Effector memory CD8-positive, alpha-beta T cell (primary cell): ENCODE results near the gene IGSF21.

Source experiments
- ATAC-seq: fragments of 150-1000 bp; cut with Tn5 transposase; replicated peaks from 2 replicates; pipeline ENCODE4 v1.10.0; 2021; ENCODE audit warnings: mild to moderate bottlenecking, moderate library complexity
- DNase-seq, 3 experiments: peaks; one replicate each; pipeline ENCODE4 v3.0.0; 2021
- H3K27ac Mint-ChIP-seq, 2 donors: one replicate each; pipeline ENCODE4 v1.8.0; 2022; ENCODE audit warnings: mild to moderate bottlenecking in 2 of 2, mixed read lengths in 2 of 2, moderate library complexity in 2 of 2
- H3K27me3 Mint-ChIP-seq, 2 donors: one replicate each; pipeline ENCODE4 v1.8.0; 2022; ENCODE audit warnings: mixed read lengths in 2 of 2
- H3K36me3 Mint-ChIP-seq: one replicate; pipeline ENCODE4 v1.8.0; 2022; ENCODE audit warnings: mild to moderate bottlenecking, moderate library complexity, mixed read lengths; ENCODE audit not compliant: insufficient read depth
- H3K4me1 Mint-ChIP-seq, 2 donors: one replicate each; pipeline ENCODE4 v1.8.0; 2022; ENCODE audit warnings: low read depth in 2 of 2, mixed read lengths in 2 of 2
- H3K4me3 Mint-ChIP-seq, 2 donors: one replicate each; pipeline ENCODE4 v1.8.0; 2022; ENCODE audit warnings: mild to moderate bottlenecking in 2 of 2, mixed read lengths in 2 of 2, moderate library complexity in 2 of 2
- H3K9me3 Mint-ChIP-seq, 2 donors: one replicate each; pipeline ENCODE4 v1.8.0; 2022; ENCODE audit warnings: mixed read lengths in 2 of 2
- total RNA-seq, 9 experiments: gene quantifications; one replicate each; lab custom pipeline; 2026; lab: John Stamatoyannopoulos, UW

IGSF21 gene
- 0 to 0.06 (median 0) reads per million in 9 experiments for total RNA-seq

GRCh38 chr1:18107369-18108298 lies at the start of gene IGSF21:
TSS of gene IGSF21 (plus strand) at chr1:18107798. CDS start at chr1:18108129, 331 bp downstream.
- Mint-ChIP-seq H3K27me3 (peaks cover 71 to 84% of the 10 kb centered on the region in 2 donors), H3K27ac (no peak within 1 kb of the TSS), H3K4me1 (peaks cover 0 to 9% of the 10 kb centered on the region in 2 donors), H3K4me3 (no peak within 1 kb of the TSS), H3K36me3 (no peaks in the 10 kb centered on the region), H3K9me3 (no peaks in the 10 kb centered on the region)
- ATAC-seq (no peak), DNase-seq (no peak)

DNA sequence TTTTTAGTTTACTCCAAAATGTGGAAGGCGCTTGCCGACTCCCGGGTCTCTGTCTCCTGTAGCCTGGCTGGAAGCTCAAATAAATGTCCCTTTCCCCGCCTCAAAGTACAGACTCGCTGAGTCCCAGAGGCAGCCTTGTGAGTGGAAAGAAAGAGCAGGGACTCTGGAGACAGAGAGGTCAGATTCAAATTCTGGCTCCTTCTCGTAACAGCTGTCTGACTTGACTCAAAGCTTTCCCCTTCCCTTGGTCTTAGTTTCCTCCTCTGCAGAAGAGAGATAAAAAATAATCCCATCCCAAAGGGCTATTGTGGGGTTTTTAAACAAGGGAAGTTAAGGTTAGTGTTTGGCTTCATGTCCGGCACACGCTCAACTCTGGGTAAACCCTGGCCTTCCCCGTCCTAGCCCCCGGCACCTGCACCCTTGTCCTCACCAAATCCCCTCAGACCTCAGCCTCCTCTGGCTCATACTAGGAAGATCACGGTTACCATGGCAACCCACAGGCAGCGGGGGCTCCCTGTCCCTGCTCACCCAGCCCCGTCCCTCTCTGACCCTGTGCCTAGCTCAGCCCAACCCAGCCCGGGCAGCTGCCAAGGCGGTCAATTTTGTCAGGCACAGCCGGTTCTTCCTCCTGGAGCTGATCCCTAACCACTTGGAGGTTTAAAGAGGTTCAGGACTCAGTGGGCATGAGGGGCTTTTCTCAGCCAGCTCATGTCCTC lies 49.2 kb upstream of the IGSF21 start:
- Mint-ChIP-seq H3K27ac (no peak overlapping the region), H3K36me3 (no peaks in the 10 kb centered on the region), H3K4me3 (no peak overlapping the region), H3K27me3 (peaks cover 10 to 23% of the 10 kb centered on the region in 2 donors), H3K4me1 (no peaks in the 10 kb centered on the region), H3K9me3 (peaks cover 0 to 1% of the 10 kb centered on the region in 2 donors)
- ATAC-seq, result no peak
- no peak for DNase-seq

GRCh38 chr1:18058981-18059605 lies 48.5 kb upstream of the IGSF21 start:
- no peaks in the 10 kb centered on the region for H3K36me3 Mint-ChIP-seq
- ATAC-seq (no peak), DNase-seq (no peak)
- no peak overlapping the region for H3K27ac Mint-ChIP-seq
- no peaks in the 10 kb centered on the region for H3K4me1 Mint-ChIP-seq
- peaks cover 14 to 25% of the 10 kb centered on the region in 2 donors for H3K27me3 Mint-ChIP-seq
- peaks cover 1 to 4% of the 10 kb centered on the region in 2 donors for H3K9me3 Mint-ChIP-seq
- H3K4me3 Mint-ChIP-seq, result no peak overlapping the region

- Mint-ChIP-seq H3K4me3 (no peak overlapping the region), H3K9me3 (peaks cover 1 to 6% of the 10 kb centered on the region in 2 donors), H3K27me3 (peaks cover 15 to 38% of the 10 kb centered on the region in 2 donors), H3K36me3 (no peaks in the 10 kb centered on the region), H3K4me1 (no peaks in the 10 kb centered on the region), H3K27ac (no peak overlapping the region)
- DNase-seq (no peak), ATAC-seq (no peak)
Measured at GRCh38 chr1:18060366-18060765, 47.2 kb upstream of the IGSF21 start.

GRCh38 chr1:18062185-18062584 lies 45.4 kb upstream of the IGSF21 start:
- Mint-ChIP-seq H3K36me3 (no peaks in the 10 kb centered on the region), H3K9me3 (peaks cover 1 to 6% of the 10 kb centered on the region in 2 donors), H3K27me3 (peaks cover 26 to 47% of the 10 kb centered on the region in 2 donors), H3K4me3 (no peak overlapping the region), H3K27ac (no peak overlapping the region), H3K4me1 (no peaks in the 10 kb centered on the region)
- ATAC-seq (no peak), DNase-seq (no peak)

DNA sequence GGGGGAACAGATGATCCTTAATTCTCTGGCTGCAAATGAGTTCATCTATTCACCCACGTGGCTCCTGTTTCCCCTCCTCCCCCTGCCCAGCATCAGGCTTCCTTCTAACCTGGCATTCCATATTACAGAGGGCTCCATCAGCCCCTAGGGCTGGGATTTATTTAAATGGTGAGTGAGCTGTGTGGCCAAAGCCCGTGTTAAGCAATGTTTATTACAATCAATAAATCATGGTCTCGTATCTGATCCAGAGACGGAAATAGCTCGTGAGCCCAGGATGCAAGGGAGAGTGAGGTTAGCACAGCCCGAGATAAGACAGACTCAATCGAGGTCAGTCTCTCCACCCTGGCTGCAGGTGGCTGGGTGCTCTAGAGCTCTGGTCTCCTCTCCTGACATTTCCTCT lies 43.1 kb upstream of the IGSF21 start:
- DNase-seq (no peak), ATAC-seq (no peak)

DNA sequence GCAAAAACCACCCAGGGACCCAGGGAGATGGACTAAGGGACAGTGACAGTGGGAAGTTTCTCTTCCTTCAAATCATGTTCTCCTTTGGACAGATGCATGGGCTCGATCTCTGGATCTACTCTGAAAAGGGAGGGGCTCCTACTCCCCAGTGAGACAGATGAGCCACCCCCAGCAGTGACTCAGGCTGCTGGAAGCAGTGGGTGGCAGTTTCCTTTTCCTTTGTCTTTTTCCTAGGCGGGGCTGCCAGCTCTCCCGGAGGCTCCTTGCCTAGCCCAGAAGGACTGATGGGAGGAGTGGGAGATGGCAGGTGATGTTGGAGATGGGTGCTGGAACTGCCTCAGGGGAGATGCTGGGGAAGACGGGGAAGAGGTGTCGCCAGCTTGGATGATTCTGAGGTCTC lies 41.0 kb upstream of the IGSF21 start:
- ATAC-seq, result no peak
- no peaks in the 10 kb centered on the region for H3K4me1 Mint-ChIP-seq
- DNase-seq, result no peak
- no peaks in the 10 kb centered on the region for H3K36me3 Mint-ChIP-seq
- H3K27ac Mint-ChIP-seq, result no peak overlapping the region
- peaks cover 26 to 27% of the 10 kb centered on the region in 2 donors for H3K27me3 Mint-ChIP-seq
- no peak overlapping the region for H3K4me3 Mint-ChIP-seq
- H3K9me3 Mint-ChIP-seq, result peaks cover 1 to 6% of the 10 kb centered on the region in 2 donors

More for the DNA sequence above, 43.1 kb upstream of the IGSF21 start:
- peaks cover 26 to 30% of the 10 kb centered on the region in 2 donors for H3K27me3 Mint-ChIP-seq
- no peaks in the 10 kb centered on the region for H3K4me1 Mint-ChIP-seq
- H3K9me3 Mint-ChIP-seq, result peaks cover 1 to 6% of the 10 kb centered on the region in 2 donors
- no peak overlapping the region for H3K4me3 Mint-ChIP-seq
- no peak overlapping the region for H3K27ac Mint-ChIP-seq
- no peaks in the 10 kb centered on the region for H3K36me3 Mint-ChIP-seq

- no peak for ATAC-seq
- Mint-ChIP-seq H3K27ac (no peak overlapping the region), H3K27me3 (peaks cover 29 to 35% of the 10 kb centered on the region in 2 donors), H3K36me3 (peaks cover 2% of the 10 kb centered on the region), H3K9me3 (no peaks in the 10 kb centered on the region), H3K4me1 (no peaks in the 10 kb centered on the region), H3K4me3 (no peak overlapping the region)
- DNase-seq, result no peak
Measured at GRCh38 chr1:18069903-18070302, 37.7 kb upstream of the IGSF21 start.

DNA sequence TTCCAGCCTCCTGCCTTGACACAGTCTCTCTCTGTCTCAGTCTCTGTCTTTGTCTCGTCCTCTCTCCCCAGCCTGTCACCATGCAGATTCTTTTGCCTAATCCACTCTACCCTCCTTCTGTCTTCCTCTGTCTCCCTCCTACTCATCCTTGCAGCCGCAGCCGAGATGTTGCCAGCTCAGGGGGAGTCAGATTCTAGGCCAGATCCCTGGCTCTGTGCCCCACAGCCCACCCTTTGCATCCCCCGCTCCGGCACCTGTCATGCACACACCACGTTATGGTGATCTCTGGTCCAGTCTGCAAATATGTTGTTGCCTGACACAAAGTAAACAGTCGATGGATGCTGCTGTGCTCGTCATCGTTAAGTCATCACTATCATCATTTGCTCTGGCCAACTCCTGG lies 35.5 kb upstream of the IGSF21 start:
- ATAC-seq, result no peak
- DNase-seq, result no peak
- Mint-ChIP-seq H3K4me1 (no peaks in the 10 kb centered on the region), H3K27me3 (peaks cover 13 to 35% of the 10 kb centered on the region in 2 donors), H3K9me3 (no peaks in the 10 kb centered on the region), H3K36me3 (peaks cover 2% of the 10 kb centered on the region), H3K27ac (no peak overlapping the region), H3K4me3 (no peak overlapping the region)

GRCh38 chr1:18073066-18073642 lies 34.4 kb upstream of the IGSF21 start:
- Mint-ChIP-seq H3K36me3 (peaks cover 2% of the 10 kb centered on the region), H3K27ac (no peak overlapping the region), H3K4me1 (no peaks in the 10 kb centered on the region), H3K27me3 (peaks cover 13 to 44% of the 10 kb centered on the region in 2 donors), H3K9me3 (no peaks in the 10 kb centered on the region), H3K4me3 (no peak overlapping the region)
- DNase-seq (no peak), ATAC-seq (no peak)

DNA sequence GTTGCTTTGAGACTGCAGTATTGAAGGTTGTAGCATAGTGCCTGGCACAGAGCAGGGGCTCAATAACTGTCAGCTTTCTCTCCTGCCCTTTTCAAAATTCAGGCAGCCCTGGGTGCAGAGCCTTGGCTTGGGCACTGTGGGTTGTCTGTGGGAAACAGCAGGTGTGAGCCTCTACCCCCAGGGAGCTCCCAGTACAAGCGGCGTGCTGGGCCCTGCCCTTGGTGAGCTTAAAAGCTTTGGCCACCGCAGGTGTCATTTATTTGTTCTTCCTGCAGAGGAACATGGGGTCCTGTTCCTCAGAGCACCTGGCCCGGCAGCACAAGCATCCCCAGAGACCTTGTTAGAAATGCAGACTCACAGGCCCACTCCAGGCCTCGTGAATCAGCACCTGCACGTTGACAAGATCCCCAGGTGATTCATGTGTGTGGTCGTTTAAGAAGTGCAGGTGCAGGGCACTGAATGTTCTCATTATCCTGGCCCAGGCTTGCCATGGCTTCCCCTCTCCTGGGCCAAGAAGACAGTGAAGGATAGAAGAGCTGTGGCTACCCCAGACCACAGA lies 29.9 kb upstream of the IGSF21 start:
- Mint-ChIP-seq H3K4me1 (no peaks in the 10 kb centered on the region), H3K4me3 (no peak overlapping the region), H3K27me3 (peaks cover 9 to 67% of the 10 kb centered on the region in 2 donors), H3K9me3 (no peaks in the 10 kb centered on the region), H3K27ac (no peak overlapping the region), H3K36me3 (peaks cover 2% of the 10 kb centered on the region)
- no peak for ATAC-seq
- DNase-seq, result no peak

DNA sequence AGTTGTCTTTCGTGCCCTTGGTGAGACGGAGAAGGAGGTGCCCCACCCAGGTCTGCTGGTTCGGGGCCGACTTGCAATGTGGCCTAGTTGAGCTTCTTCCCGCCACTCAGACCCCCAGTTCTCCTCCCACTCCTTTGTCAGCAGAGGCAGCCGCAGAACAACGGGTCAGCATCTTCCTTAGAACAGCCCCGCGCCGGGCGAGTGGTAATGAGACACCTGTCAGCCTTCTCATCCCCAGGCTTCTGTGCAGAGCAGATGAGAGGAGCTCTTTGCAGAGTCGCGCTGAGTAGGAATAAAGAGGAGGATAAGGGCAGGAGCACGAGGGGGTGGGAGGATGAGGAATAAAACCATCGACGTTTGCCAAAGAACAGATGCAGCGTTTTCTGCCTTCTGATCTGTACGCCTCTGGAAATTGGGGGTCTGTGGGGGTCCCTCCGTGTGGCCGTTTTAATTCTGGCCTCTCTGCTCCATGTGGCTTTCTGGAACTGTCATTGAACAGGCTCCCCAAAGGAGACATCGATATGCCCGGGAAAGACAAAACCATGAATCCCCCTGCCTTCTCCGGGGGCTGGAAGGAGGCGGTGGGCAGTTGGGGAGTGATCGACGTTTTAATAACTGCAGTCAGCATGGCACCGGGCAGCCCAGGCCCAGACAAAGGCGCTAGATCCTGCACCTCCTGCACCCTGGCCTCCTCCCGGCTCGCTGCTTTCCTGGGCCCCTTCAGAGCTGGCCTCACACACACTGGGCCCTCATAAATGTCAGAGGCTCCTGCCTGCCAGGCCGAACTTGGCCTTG lies 27.5 kb upstream of the IGSF21 start:
- no peak overlapping the region for H3K4me3 Mint-ChIP-seq
- H3K9me3 Mint-ChIP-seq, result no peaks in the 10 kb centered on the region
- ATAC-seq (no peak), DNase-seq (no peak)
- H3K36me3 Mint-ChIP-seq, result no peaks in the 10 kb centered on the region
- peaks cover 8 to 66% of the 10 kb centered on the region in 2 donors for H3K27me3 Mint-ChIP-seq
- no peak overlapping the region for H3K27ac Mint-ChIP-seq
- no peaks in the 10 kb centered on the region for H3K4me1 Mint-ChIP-seq
